H1 (cell line): Measurements from ENCODE around the gene CHCHD6. TPM values are rescaled to one million over a fixed set of nuclear protein-coding genes. Genes with fewer than 3 reads are reported as not detected.

Source experiments
- CTCF ChIA-PET: fragments of 300-600 bp; sonication (Branson Sonifier 250); formaldehyde crosslinking; loops from one replicate; lab custom pipeline; 2021; ENCODE audit not compliant: partially characterized antibody; lab: Charles Lee
- POLR2A ChIA-PET: fragments of 300-600 bp; sonication (Branson Sonifier 250); formaldehyde crosslinking; loops from one replicate; lab custom pipeline; 2021; ENCODE audit warnings: inconsistent platforms; ENCODE audit not compliant: partially characterized antibody; lab: Charles Lee
- DNase-seq, 2 experiments: peaks; one replicate each; pipeline versions ENCODE4 v3.0.0 to v3.0.0-alpha.2; 2010 to 2022; ENCODE audit warnings: low spot score in 2 of 2, low read depth in 1 of 2, mixed read lengths in 1 of 2
- FAIRE-seq: peaks from 2 replicates; lab custom pipeline; 2011; peaks lifted over from hg19 to GRCh38; lab: Jason Lieb, UNC
- H2AFZ ChIP-seq: 2 replicates; pipeline ENCODE4 v1.8.1; 2012; ENCODE audit warnings: low read length, inconsistent platforms
- H2AK5ac ChIP-seq: 2 replicates; pipeline ENCODE4 v1.6.1; 2013; ENCODE audit warnings: low read depth, low read length
- H2BK120ac ChIP-seq: replicated peaks from 2 replicates; pipeline ENCODE3; 2013; ENCODE audit warnings: low read depth, low read length, inconsistent platforms
- H2BK12ac ChIP-seq: 2 replicates; pipeline ENCODE4 v1.6.1; 2013; ENCODE audit warnings: low read depth, low read length
- H2BK15ac ChIP-seq: 2 replicates; pipeline ENCODE4 v1.6.1; 2013; ENCODE audit warnings: low read length
- H2BK20ac ChIP-seq: 2 replicates; pipeline ENCODE4 v1.6.1; 2013; ENCODE audit warnings: low read length
- H2BK5ac ChIP-seq: 2 replicates; pipeline ENCODE4 v1.6.1; 2013; ENCODE audit warnings: low read depth, low read length
- H3K14ac ChIP-seq: 2 replicates; pipeline ENCODE4 v1.6.1; 2013; ENCODE audit warnings: inconsistent platforms; ENCODE audit not compliant: insufficient read length
- H3K18ac ChIP-seq: 2 replicates; pipeline ENCODE4 v1.6.1; 2013; ENCODE audit warnings: low read length; ENCODE audit errors: extremely low read depth
- H3K23ac ChIP-seq: 2 replicates; pipeline ENCODE4 v1.6.1; 2013; ENCODE audit warnings: inconsistent platforms; ENCODE audit not compliant: insufficient read length
- H3K23me2 ChIP-seq: 2 replicates; pipeline ENCODE4 v1.6.1; 2013; ENCODE audit warnings: low read depth, low read length
- H3K27ac ChIP-seq: 2 replicates; pipeline ENCODE4 v1.6.1; 2011; ENCODE audit warnings: low read depth, low read length, inconsistent platforms
- H3K27me3 ChIP-seq, 4 experiments: replicated peaks in 1 of 4; 1 replicate in 1 of 4; 2 replicates in 3 of 4; pipeline versions ENCODE4 v1.6.1 to v1.8.1; 2011 to 2013; ENCODE audit warnings: low read length in 3 of 4, mild to moderate bottlenecking in 3 of 4, inconsistent platforms in 2 of 4, mixed read lengths in 2 of 4, moderate library complexity in 1 of 4; ENCODE audit not compliant: control insufficient read depth in 3 of 4, insufficient read depth in 3 of 4; ENCODE audit errors: extremely low read depth in 1 of 4
- H3K36me3 ChIP-seq, 4 experiments: 2 replicates each; pipeline versions ENCODE4 v1.6.1 to v1.8.1; 2011 to 2013; ENCODE audit warnings: mild to moderate bottlenecking in 4 of 4, low read length in 3 of 4, moderate library complexity in 2 of 4, control low read depth in 1 of 4, inconsistent platforms in 1 of 4; ENCODE audit not compliant: insufficient read depth in 4 of 4, control insufficient read depth in 2 of 4
- H3K4ac ChIP-seq: replicated peaks from 2 replicates; pipeline ENCODE3; 2013; ENCODE audit warnings: low read length, low read depth, mixed read lengths, inconsistent platforms; ENCODE audit not compliant: insufficient read length
- H3K4me1 ChIP-seq, 4 experiments: replicated peaks in 1 of 4; 1 replicate in 1 of 4; 2 replicates in 3 of 4; pipeline versions ENCODE4 v1.6.1 to v1.8.1; 2011 to 2013; ENCODE audit warnings: low read length in 3 of 4, inconsistent platforms in 2 of 4, mixed read lengths in 1 of 4; ENCODE audit not compliant: insufficient read depth in 4 of 4, control insufficient read depth in 3 of 4
- H3K4me2 ChIP-seq, 2 experiments: 2 replicates each; pipeline versions ENCODE4 v1.6.1 to v1.8.1; 2011 to 2013; ENCODE audit warnings: low read depth in 2 of 2, low read length in 2 of 2, control low read depth in 1 of 2, inconsistent platforms in 1 of 2, mild to moderate bottlenecking in 1 of 2; ENCODE audit not compliant: insufficient read depth in 1 of 2
- H3K4me3 ChIP-seq, 4 experiments: fragments of 200-600, 300-600 bp in 1 of 4; sonication (generic), shearing (Covaris generic), sonication (Bioruptor Twin) in 1 of 4; 2 replicates each; pipeline versions ENCODE4 v1.5.1 to v1.8.1; 2011 to 2016; ENCODE audit warnings: low read length in 4 of 4, low read depth in 3 of 4, control low read depth in 2 of 4, inconsistent platforms in 2 of 4, mild to moderate bottlenecking in 2 of 4, mixed read lengths in 1 of 4, moderate library complexity in 1 of 4; ENCODE audit not compliant: insufficient read depth in 2 of 4; ENCODE audit errors: extremely low read depth in 1 of 4
- H3K56ac ChIP-seq: replicated peaks from 2 replicates; pipeline ENCODE3; 2013; ENCODE audit warnings: low read depth, mild to moderate bottlenecking, mixed read lengths, low read length, inconsistent platforms; ENCODE audit not compliant: insufficient read length
- H3K79me1 ChIP-seq: 2 replicates; pipeline ENCODE4 v1.6.1; 2013; ENCODE audit warnings: low read depth, low read length, control low read depth
- H3K79me2 ChIP-seq, 2 experiments: 2 replicates each; pipeline versions ENCODE4 v1.6.1 to v1.8.1; 2012 to 2013; ENCODE audit warnings: low read length in 2 of 2, mild to moderate bottlenecking in 2 of 2, inconsistent platforms in 1 of 2; ENCODE audit not compliant: insufficient read depth in 2 of 2, control insufficient read depth in 1 of 2
- H3K9ac ChIP-seq, 4 experiments: replicated peaks in 1 of 4; 1 replicate in 1 of 4; 2 replicates in 3 of 4; pipeline versions ENCODE4 v1.6.1 to v1.8.1; 2011 to 2013; ENCODE audit warnings: low read depth in 3 of 4, low read length in 3 of 4, control low read depth in 2 of 4, mild to moderate bottlenecking in 2 of 4, moderate library complexity in 2 of 4, inconsistent platforms in 1 of 4; ENCODE audit errors: extremely low read depth in 1 of 4
- H3K9me3 ChIP-seq, 2 experiments: 2 replicates each; pipeline versions ENCODE4 v1.6.1 to v1.8.1; 2012 to 2013; ENCODE audit warnings: mild to moderate bottlenecking in 2 of 2, moderate library complexity in 2 of 2, control low read depth in 1 of 2, inconsistent platforms in 1 of 2, low read depth in 1 of 2, low read length in 1 of 2, mixed read lengths in 1 of 2; ENCODE audit not compliant: insufficient read depth in 2 of 2
- H4K20me1 ChIP-seq, 2 experiments: replicated peaks in 1 of 2; 2 replicates each; pipeline versions ENCODE3 to v1.8.1; 2011 to 2013; ENCODE audit warnings: inconsistent platforms in 2 of 2, low read length in 2 of 2, mild to moderate bottlenecking in 1 of 2; ENCODE audit not compliant: insufficient read depth in 2 of 2, control insufficient read depth in 1 of 2
- H4K5ac ChIP-seq: 2 replicates; pipeline ENCODE4 v1.6.1; 2013; ENCODE audit warnings: low read length, low read depth, mixed read lengths, inconsistent platforms; ENCODE audit not compliant: insufficient read length
- H4K8ac ChIP-seq: 2 replicates; pipeline ENCODE4 v1.8.0; 2013; ENCODE audit warnings: mild to moderate bottlenecking, moderate library complexity, low read length, inconsistent platforms; ENCODE audit not compliant: insufficient read depth; ENCODE audit errors: extremely low read depth
- H4K91ac ChIP-seq: replicated peaks from 2 replicates; pipeline ENCODE3; 2013; ENCODE audit warnings: low read length, mixed read lengths, inconsistent platforms; ENCODE audit not compliant: insufficient read length
- ATF2 ChIP-seq: IDR thresholded peaks from 2 replicates; pipeline ENCODE4 v1.6.1; 2012; ENCODE audit warnings: low read length, inconsistent platforms
- BRCA1 ChIP-seq: IDR thresholded peaks from 2 replicates; pipeline ENCODE4 v1.6.1; 2012; ENCODE audit warnings: low read depth, low read length, improper control_type of control experiment
- CEBPB ChIP-seq: IDR thresholded peaks from 2 replicates; pipeline ENCODE4 v1.6.1; 2012; ENCODE audit warnings: low read depth, low read length
- CHD1 ChIP-seq: IDR thresholded peaks from 2 replicates; pipeline ENCODE4 v1.6.1; 2012; ENCODE audit warnings: low read depth, low read length, improper control_type of control experiment
- EGR1 ChIP-seq: IDR thresholded peaks from 2 replicates; pipeline ENCODE4 v1.6.1; 2011; ENCODE audit warnings: low read depth, low read length, borderline replicate concordance
- JUN ChIP-seq: IDR thresholded peaks from 2 replicates; pipeline ENCODE4 v1.6.1; 2011; ENCODE audit warnings: low read depth, mild to moderate bottlenecking, improper control_type of control experiment, low read length
- KDM4A ChIP-seq: IDR thresholded peaks from one replicate; pipeline ENCODE4 v1.7.1; 2012; ENCODE audit warnings: low read depth, mild to moderate bottlenecking, moderate library complexity, low read length, inconsistent platforms; ENCODE audit not compliant: severe bottlenecking
- PHF8 ChIP-seq: fragments of 200-600 bp; sonication (generic); conservative IDR thresholded peaks from 2 replicates; pipeline ENCODE4 v1.7.1; 2012; ENCODE audit warnings: low read depth, mild to moderate bottlenecking, inconsistent platforms, low read length, moderate library complexity
- POU5F1 ChIP-seq: IDR thresholded peaks from 2 replicates; pipeline ENCODE4 v1.6.1; 2011; ENCODE audit warnings: low read depth, mild to moderate bottlenecking, low read length, moderate library complexity
- SAP30 ChIP-seq: fragments of 300-600 bp; sonication (generic); IDR thresholded peaks from 2 replicates; pipeline ENCODE4 v1.7.1; 2012; ENCODE audit warnings: low read length, moderate library complexity, mild to moderate bottlenecking, inconsistent platforms; ENCODE audit not compliant: insufficient read depth, insufficient replicate concordance
- SIN3A ChIP-seq, 2 experiments: IDR thresholded peaks in 1 of 2; conservative IDR thresholded peaks in 1 of 2; 2 replicates each; pipeline ENCODE4 v1.6.1; 2011 to 2012; ENCODE audit warnings: low read length in 2 of 2, improper control_type of control experiment in 1 of 2, low read depth in 1 of 2, mild to moderate bottlenecking in 1 of 2
- TAF1 ChIP-seq: IDR thresholded peaks from 2 replicates; pipeline ENCODE4 v1.6.1; 2011; ENCODE audit warnings: mild to moderate bottlenecking, low read depth, low read length
- ZNF274 ChIP-seq: IDR thresholded peaks from 2 replicates; pipeline ENCODE4 v1.7.0; 2012; ENCODE audit warnings: low read length, borderline replicate concordance; ENCODE audit errors: extremely low read depth
- WGBS, 2 experiments: shearing (Covaris generic) in 1 of 2; methylation state at CpG; one replicate each; pipeline versions ENCODE4 v1.1.6 to v1.1.7; 2013 to 2015; ENCODE audit warnings: low lambda C conversion rate in 2 of 2, mixed read lengths in 2 of 2, inconsistent platforms in 1 of 2, low coverage in 1 of 2, missing lambda C conversion rate in 1 of 2; ENCODE audit not compliant: insufficient replicate concordance in 2 of 2, insufficient coverage in 1 of 2, insufficient read length in 1 of 2; ENCODE audit errors: extremely low coverage in 1 of 2, missing lambda C conversion rate in 1 of 2; 5-methylcytosine and 5-hydroxymethylcytosine counted together
- polyA plus RNA-seq, 7 experiments: library from polyadenylated mRNA; depleted of rRNA in 3 of 7; stranded (reverse) in 5 of 7; unstranded in 2 of 7; fragments of >200 nt in 5 of 7; fragments of 200-250 nt in 2 of 7; gene quantifications; 1 replicate in 5 of 7; 2 replicates in 1 of 7; 4 replicates in 1 of 7; pipeline versions ENCODE4 v1.2.1 to v1.2.3, GENCODE V29; 2011 to 2013; ENCODE audit warnings: missing spikeins in 2 of 7, mixed read lengths in 2 of 7
- total RNA-seq: library from RNA; stranded (reverse); fragmentation: NEBNext Ultra II Directional; extraction: Animal tissue kit (Norgen Biotek cat#: 25700); gene quantifications from 2 replicates; pipeline ENCODE4 v1.2.1, GENCODE V29; 2021

Gene CHCHD6
- total and polyA plus RNA-seq, 2 of the 8 experiments (the other 6 are each of a cell fraction or from before 2014, with no cell fraction given) = 32.4 to 37.6 TPM

GRCh38 chr3:126914226-126914625, 210.2 kb downstream of the CHCHD6 start:
- no peak overlapping the region for H3K4me3 ChIP-seq
- H2BK12ac ChIP-seq = no peak overlapping the region
- H3K9ac ChIP-seq = no peak overlapping the region
- FAIRE-seq = no peak
- H3K18ac ChIP-seq = no peak overlapping the region
- H4K91ac ChIP-seq = no peak overlapping the region
- no peak overlapping the region for H3K23ac ChIP-seq
- H3K4me1 ChIP-seq = no peaks in the 10 kb centered on the region; a peak in 1 of 7 replicates
- DNase-seq = no peak
- no peaks in the 10 kb centered on the region for H3K9me3 ChIP-seq
- no peak overlapping the region for H2BK15ac ChIP-seq
- CTCF ChIA-PET = interaction anchor here (0.7 to 2.6 kb wide), 3 partner anchors 10 to 100 kb away, joined by 3 to 6 read pairs (median 3); no protein-coding TSS in a partner anchor
- no peaks in the 10 kb centered on the region for H3K27me3 ChIP-seq
- no peak overlapping the region for H2BK20ac ChIP-seq
- no peaks in the 10 kb centered on the region for H3K23me2 ChIP-seq
- H3K14ac ChIP-seq = no peak overlapping the region
- no peaks in the 10 kb centered on the region for H4K20me1 ChIP-seq
- H3K56ac ChIP-seq = no peak overlapping the region
- no peak overlapping the region for H3K4me2 ChIP-seq
- H3K79me2 ChIP-seq = no peaks in the 10 kb centered on the region
- no peak overlapping the region for H4K8ac ChIP-seq
- H3K4ac ChIP-seq = no peak overlapping the region
- H2BK120ac ChIP-seq = no peak overlapping the region
- peak overlapping the region; percentile 52; the same call in 1 of the 2 replicates for H2BK5ac ChIP-seq
- H3K36me3 ChIP-seq = no peaks in the 10 kb centered on the region
- H2AK5ac ChIP-seq = no peak overlapping the region
- WGBS, 2 experiments = 83% methylated on average over 7 of the region's 7 CpGs; no CpG with 5 or more reads in 1 of the 2 experiments
- no peaks in the 10 kb centered on the region; the same call in 1 of the 2 replicates for H3K79me1 ChIP-seq
- POLR2A ChIA-PET = no interaction called here
- no peak overlapping the region for H4K5ac ChIP-seq
- H3K27ac ChIP-seq = no peak overlapping the region
- no peak overlapping the region for H2AFZ ChIP-seq
- no peak for TF ChIP-seq SAP30
- no peak for TF ChIP-seq CHD1
- no peak for TF ChIP-seq CEBPB
- no peak for TF ChIP-seq POU5F1
- TF ChIP-seq KDM4A = no peak
- TF ChIP-seq JUN = no peak
- no peak for TF ChIP-seq ZNF274
- TF ChIP-seq BRCA1 = no peak
- no peak for TF ChIP-seq ATF2
- no peak for TF ChIP-seq PHF8
- no peak for TF ChIP-seq EGR1
- no peak for TF ChIP-seq SIN3A (conservative IDR thresholded peaks at IDR 0.05 in 1 of 2, IDR thresholded peaks at IDR 0.05 in 1 of 2; ENCODE audit: low read depth in 1 of 2, low read length in 2 of 2)
- no peak for TF ChIP-seq TAF1
